Measurements from ENCODE around the gene SOX6.

Gene SOX6

DNA sequence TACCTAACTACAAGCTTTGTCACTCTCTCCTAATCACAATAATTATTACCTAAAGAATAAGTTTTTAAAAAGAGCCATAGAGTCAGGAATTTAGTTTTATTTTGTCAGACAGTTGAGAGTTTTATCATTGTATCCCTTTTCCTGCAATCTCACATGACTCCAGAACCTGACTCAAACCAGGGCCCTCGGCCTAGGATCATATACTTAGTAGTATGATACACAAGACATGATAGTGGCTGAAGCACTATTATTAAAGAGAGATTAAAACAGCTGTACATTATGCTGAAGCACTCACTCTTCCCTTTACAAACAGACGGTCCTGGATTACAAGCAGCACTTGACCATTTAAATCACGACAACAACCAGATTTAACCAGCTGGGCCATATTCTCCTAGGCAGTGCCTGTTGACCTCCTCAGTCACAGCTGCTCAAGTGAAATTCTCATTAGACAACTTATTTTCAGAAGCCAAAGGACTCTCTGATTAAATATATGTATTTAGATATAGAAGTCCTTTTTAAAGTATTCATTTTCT, 44.0 kb downstream of the SOX6 start:
- no peak for DNase-seq

DNA sequence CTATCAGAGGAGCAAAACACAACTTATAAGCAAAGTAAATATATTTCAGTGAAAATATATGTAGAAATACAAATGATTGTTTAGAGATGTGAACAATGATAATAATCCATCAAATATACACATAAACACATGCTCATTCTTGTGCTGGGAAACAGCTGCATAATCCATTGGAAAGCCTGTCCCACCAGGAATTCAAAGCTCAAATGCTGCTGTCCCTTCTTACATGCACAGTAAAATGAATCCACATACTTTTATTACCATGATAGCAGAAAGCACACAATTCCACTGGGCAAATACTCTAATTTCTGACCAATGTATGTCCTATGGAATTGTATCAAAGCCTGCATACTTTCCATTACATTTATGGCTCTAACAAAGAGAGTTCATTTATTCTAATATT, 44.5 kb downstream of the SOX6 start:
- DNase-seq, result no peak

DNA sequence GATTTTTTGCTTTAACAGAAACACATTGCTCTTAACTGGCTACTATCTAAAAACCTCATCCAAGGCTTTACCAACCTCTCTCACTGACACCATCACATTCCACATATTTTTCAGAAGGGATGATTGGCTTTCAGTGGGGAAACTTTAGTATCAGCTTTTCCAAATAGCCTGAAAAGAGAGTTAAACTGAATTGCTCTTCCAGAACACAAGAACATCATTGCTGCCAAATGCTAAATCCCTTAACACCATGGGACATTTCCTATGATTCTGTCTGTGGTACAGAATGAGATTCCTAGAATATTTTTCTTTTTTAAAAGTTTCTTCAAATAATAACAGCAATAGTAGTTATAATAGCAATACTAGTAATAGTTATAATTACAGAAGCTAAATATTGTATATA, 45.4 kb downstream of the SOX6 start:
- no peak for DNase-seq

DNA sequence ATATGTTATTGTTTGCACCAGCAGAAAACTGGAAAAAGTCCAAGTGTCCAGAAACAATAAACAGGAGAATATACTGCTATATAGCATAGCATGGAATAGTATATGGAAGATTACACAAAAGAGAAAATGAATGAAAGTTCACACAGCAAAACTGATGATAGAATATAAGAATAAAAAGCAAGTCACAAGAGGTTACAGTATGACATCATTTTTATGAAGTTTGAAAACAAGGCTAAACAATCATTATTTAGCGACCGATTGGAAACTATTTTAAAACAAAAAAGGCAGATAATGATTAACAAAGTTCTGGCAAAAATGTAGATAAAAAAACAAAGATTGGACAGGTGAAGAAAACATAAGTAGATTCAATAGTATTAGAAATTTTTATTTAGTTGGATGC, 47.1 kb downstream of the SOX6 start:
- no peak for DNase-seq

DNA sequence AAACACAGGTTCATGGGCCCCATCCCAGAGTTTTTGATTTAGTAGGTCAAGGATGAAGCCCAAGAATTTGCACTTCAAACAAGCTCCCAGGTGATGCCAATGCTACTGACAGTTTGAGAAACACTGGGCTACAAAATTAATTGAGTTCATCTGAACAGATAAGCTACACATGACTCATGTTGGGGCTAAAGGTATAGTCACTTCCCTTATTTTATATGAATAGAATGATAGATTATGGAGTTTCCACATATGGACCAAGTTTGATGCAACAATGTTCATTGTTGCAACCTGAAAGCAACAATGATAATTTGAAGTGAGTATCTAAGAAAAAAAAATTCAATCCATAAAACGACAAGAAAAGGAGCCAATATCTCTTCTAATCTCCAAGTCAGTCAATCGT, 54.9 kb downstream of the SOX6 start:
- DNase-seq, result no peak

DNA sequence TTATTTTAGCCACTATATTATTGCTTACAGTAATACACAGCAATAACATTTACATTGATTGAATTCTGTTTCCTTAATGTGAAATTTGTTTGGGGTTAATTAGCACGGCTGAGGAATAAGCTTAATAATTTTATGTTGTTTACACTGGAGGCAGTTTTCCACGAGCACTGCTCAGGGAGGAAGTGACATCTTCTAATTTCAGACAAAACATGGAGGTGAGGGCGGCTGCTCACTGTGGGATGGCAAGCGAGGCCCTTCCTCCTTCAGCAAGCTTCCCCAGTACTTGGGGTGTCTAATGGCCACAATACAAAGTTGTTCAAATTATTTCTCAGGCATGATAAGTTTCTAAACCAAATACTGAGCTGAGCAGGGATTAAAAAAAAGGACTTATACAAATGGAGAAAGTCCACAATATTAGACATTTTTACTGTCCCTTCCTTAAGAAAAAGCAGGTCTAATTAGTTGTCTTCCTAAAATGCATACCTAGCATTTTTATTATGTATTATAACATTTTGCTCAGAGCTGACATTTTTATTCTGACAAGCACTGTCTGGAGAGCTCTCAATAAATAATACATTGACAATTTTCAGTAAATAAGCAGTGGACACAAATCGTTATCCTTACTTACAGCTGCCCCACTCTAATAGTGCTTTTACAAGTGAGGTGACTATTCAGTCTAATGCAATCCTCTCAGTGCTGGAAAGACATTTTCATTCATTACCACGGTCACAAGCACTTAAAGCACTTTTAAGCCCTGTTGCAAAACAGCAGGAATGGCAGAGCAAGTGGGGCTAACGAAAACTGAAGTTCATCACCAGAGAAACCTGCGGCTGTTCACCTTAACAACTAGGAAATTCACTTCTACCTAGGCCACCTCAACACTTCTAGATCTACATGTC, 56.2 kb downstream of the SOX6 start:
- no peak for DNase-seq

DNA sequence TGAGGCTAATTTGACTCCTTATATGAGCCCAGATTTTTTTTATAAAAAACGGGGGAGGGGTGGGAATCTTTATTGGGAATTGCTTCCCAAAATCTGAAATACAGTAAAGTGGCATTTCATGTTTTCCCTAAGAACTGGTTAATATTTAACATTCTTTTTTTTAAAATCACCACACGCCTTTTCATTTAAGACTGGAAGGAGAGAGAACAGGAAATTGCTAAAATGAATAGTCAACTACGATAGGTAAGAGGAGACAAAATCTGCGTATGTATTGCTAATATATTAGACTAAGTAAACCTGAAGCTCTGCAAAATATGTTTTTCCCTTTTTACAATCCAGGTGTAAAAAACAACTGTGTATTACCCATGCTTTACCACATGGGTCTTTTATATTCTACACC, 57.0 kb downstream of the SOX6 start:
- no peak for DNase-seq

DNA sequence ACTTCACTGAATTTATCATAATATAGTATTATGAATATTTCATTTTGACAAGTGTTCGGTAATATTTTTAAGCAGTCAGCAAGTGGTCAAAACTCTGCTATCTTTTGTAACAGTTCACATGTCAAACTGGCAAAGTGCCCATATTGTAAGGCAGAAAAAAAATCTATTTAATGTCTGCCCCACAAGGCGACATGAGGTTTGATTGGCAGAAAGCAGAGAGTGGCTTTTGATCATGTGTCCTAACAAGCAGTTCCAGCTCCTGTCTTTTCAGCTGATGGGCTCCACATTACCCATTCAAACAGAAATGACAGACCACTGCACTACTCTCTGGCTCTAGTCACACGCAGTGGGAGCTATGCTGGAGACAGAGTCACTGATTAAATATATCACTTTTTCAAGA, 59.0 kb downstream of the SOX6 start:
- DNase-seq, result no peak

DNA sequence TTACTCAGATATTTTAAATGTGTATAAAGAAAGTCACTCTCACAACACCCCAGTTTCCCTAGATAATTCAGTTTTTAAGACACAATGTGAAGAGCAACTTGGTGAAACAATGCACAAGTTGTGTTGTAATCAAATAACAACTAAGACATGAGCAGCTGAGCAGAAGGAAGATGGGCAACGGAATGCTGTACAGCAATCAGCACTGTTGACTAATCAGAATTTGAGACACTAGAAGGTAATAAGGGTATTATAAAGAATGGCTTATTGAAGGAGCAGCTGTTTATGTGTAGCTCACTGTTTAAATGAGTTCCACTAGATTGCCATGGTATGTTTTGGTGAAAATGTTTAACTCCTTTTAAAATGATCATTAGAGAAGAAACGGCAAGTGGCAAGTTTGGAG, 60.1 kb downstream of the SOX6 start:
- no peak for DNase-seq

DNA sequence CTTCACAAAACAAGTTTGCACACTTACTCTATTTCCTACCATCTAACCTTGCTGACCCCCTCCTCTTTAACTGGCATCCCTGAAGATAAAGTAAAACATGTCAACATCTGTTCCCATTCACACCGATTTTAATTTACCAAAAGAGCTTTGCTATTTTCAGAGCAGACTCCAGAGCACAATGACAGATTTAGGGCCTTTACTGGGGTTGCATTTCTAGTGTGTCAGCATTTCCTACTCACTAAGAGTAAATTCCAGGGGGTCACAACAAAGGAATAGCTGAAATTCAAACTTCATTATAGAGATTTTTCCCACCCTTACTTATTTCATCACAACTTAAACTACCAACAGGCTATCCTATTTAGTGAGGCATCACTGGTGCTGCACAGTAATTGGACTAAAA, 60.8 kb downstream of the SOX6 start:
- DNase-seq, result no peak

DNA sequence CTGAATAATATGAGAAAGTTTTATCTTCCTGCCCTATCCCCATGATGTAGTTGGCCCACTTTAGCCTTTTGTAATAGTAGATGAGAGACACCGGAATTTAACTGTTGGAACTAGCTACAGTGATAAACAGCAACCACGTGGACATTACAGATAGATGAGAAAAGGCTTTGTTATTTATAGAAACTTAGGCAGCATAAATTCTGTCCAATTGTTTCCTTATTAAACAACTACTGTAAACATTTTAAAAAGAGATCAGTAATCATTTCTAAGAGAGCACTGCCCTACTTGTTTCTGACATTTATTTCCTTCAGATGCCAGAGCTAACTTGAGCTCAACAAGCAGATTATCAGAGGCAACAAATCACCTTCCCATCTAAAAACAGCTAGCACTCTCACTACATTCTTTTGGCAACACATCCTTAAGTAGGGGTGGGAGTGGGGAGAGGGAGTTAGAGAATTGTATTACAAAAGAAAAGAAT, 63.1 kb downstream of the SOX6 start:
- DNase-seq, result no peak

DNA sequence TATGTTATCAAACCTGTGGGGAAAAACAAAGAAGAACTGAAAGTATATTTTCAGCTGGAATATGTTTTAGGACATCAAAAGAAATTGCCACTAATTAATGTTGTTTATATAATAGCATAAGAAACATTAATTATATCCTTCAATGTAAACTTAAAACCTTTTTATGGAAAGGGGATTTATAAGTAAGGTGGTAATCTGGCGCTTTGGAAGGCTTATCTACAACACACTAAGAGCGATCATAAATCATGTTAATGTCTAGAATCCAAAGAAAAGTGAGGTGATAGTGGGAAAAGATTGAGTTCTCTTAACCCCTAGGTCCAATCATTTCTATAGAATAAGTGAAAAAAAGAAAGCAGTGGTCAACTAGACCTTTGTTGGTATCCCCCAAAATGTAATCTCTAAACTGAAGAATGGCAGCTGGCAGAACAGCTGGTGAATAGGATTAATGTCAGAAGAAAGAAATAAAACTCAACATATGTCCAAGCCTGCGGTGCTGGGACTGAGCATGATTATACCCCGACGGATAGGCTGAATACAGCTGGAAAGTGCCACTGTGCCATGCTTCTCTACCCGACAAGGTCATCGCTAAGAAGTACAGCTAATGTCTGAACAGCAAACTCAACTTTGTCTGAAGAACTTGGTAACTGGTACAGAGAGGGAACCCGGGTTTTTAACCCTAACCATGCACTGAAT, 64.0 kb downstream of the SOX6 start:
- DNase-seq, result no peak

DNA sequence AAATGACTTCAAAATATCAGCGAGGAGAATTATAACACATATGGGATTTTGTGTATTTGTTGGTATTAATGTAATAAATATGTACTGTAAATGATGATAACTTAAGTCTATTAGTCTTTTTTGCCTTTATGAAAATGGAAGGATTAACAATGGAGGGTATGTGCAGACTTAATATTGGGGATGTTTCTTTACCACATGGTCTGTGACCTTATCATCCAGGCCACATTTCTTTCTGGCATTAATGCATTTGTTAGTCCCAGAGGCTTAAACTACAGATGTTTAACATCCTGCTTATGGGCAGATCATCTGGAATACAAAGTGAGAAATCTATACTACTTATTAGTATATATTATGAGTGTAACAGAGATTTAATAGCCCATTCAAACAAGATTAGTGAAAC, 64.6 kb downstream of the SOX6 start:
- DNase-seq, result no peak

DNA sequence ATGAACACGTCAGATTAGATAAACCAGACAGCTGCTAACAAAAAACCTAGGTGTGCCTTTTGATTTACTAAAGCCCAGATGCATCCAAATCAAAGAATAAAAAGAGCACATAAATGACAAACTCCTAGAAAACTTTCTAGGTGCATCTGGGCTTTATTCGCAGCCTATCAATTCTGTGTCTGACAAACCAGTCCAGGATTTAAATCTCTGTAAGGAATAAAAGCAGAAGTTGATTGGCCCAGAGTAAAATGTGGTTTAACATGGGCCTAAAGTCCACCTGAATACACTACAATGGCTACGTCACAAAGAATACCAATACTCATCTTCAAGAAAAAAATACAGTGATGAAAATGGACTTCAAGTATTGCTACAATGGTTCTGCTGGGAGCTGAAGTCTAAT, 66.8 kb downstream of the SOX6 start:
- DNase-seq, result no peak

DNA sequence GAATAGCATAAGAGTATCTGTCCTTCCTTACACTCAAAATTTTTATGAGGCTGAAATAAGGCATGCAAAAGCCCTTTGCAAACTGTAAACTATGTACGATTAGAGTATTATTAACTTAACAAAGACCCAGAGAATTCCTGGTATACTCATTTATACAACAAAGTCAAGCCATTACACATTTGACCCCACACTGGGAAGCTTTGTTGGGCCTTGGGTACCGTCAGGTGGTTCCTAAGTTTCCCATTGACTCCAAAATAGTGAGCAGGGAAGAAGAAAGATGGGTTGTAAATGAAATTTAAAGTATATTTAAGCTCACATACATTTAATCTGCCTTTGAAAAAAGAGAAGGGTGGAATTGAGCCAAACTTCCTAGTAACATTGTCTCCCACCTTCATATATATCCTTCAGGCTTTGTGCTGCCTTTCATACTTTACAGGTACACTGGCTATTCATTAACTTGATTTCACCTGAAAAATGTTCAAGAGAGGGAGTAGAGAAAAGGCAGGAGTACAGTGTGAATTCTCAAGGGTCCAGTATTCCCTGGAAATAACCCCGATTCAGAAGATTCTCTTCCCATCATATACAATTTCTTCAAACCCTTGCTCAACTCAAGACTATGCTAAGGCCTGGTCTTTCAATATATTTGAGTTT, 68.6 kb downstream of the SOX6 start:
- no peak for DNase-seq

DNA sequence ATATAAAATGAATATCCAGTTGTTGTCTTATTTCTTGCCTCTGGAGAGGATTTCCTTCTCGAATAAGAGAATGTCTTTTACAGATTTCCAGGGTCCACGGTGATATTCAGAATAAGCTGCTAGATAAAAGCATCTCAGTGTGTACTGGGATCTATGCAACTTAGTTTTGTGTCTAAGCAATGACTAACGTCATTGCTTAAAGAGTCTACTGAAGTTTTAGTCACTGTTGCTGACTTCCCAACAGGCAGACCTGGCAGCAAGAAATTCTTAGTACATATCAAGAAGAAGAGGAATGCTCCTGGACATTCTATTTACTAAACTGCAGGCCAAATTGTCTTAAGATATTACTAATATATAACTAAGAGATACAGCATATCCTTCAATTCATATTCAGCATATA, 70.3 kb downstream of the SOX6 start:
- DNase-seq, result no peak

DNA sequence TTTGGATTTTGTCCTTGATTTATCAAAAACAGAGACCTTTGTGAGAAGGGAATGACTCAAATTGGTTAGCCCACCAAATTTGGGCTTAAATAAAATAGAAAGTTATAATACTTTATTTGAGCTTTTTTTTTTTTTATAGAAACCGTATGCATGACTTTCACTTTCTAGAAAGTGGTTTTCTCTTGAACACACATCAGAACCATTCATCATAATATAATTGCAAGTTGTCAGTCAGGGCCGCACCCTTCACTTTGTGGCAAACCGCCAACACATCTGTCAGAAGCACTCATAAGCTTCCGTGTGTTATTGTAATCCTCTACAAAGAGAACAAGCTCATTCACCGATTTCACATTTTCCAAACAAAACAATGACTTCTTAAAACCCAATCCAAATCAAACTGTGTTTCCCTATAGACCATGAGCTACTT, 76.1 kb downstream of the SOX6 start:
- DNase-seq, result no peak

DNA sequence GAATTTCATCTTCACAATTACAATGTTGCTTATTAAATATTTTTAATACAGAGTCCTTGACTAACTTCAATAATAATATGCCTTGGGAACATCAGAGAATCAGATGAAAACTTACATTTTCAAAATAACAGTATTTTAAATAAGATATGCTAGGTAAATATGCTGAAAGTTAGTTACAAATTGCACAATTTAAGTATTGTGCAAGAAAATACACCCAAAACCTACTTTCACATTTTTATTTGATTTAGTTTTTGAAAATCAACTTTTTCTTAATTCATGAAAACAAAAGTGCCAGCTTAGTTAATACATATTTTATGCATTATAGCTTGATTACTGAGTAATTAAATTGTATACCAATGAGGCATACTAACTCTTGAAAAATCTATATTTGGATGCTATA, 76.8 kb downstream of the SOX6 start:
- DNase-seq, result no peak

DNA sequence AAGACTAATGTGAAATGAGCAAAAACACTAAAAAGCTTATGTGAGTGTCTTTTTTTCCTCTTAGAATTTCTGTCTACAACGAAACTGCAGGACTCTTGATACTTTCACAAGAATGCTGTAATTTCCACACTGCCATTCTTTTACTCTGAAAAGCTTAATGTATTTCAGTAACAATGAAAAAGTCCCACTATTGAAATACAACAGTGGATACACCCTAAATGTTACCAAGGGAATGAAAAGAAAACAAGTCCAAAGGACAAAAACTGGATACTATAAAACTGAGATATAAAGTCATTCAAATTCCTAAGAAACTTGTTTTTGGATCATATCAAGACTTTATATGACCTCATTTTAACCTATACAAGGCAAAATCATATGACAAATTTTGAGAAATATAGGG, 77.4 kb downstream of the SOX6 start:
- no peak for DNase-seq

DNA sequence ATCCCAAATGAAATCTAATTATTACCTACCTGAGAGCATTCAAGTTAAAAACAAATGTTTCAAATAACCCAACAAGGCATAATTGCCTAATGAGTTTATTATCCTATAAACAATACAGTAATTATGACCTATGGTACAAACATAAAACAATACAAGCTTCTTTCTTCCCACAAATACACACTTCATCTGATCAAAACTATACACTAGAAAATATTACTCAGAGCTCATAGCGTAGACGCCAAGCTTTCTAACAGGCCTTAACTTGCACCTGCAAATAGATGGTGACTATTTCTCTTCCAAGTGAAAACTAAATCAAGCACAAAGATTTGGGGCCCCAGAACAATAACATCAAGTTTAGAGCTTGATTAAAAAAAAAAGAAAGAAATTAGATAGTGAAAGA, 78.1 kb downstream of the SOX6 start:
- DNase-seq, result no peak

DNA sequence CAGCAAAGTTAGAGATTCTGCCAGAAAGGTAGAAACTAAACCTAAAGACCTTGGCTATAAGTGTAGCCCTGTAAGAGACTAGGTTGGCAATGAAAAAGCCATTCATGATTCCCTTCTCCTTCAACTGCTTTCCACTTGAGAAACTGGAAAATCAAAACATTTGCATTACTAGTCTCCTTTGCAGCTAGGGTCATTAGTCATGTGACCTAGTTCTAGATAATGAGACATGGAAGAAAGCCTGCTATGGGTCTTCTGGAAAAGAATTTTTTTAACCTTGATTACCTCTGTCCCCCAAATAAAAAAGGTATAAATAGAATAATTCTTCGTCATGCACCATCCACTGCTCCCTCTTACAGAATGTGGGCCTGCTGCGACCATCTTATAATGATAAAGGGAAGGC, 80.1 kb downstream of the SOX6 start:
- no peak for DNase-seq

DNA sequence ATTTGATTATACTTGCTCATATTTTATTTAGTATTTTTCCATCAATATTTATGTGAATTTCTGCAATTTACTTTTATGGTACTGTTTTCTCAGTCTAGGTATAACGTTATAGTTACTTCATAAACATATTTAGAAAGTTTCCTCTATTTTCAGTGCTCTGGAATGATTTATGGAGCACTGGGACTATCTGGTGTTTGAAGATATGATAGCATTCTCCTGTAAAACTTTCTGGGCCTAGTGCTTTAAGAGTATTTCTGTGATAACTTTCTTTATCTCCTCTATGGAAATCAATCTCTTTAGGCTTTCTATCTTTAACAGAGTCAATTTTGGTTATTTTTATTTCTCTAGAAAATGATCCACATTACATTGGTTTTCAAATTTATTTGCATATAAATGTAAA, 85.1 kb downstream of the SOX6 start:
- DNase-seq, result no peak

DNA sequence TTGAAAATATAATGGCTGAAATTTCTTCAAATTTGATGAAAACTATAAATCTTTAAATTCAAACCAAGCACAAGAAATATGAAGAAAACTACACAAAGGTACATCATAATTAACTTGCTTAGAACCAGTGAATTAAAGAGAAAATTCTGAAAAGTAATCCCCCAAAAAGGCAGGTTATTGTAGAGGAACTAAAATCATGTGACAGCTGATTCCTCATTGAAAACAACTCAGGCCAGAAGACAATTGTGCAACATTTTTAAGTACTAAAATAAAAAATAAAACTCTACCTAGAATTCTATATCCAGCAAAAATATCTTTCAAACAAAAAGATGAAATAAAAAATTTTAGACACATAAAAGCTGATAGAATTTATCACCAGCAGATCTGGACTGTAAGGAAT, 90.3 kb downstream of the SOX6 start:
- DNase-seq, result no peak

DNA sequence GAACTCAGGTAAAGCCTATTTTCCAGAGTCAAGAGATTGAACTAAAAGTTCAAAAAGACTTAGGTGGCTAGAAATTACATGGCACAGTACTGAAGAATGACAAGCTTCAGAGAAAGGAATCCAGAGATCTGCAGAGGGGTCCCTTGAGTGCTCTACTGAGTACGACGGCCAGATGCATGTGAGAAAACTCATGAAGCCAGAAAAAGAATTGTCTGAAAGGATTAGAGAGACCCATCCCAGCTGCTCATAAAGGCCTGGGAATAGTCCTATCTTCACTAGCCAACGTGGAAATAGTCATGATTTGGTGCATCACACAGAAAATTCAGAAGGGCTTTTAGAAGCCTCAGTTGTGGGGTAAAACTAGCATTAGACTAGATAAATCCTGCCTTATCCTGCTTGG, 91.3 kb downstream of the SOX6 start:
- no peak for DNase-seq

All from CD4-positive, alpha-beta T cell treated with Interferon alpha-2 for 1 hour (primary cell).